HepG2 (cell line): Measurements from ENCODE around the gene CARD19. TPM values are rescaled to one million over a fixed set of nuclear protein-coding genes. Genes with fewer than 3 reads are reported as not detected.
A peak's percentile ranks its signal among the peaks of the same experiment; 100 is the strongest.

ENCODE experiments used
- BRCA1 ChIP-seq: sonication (generic); formaldehyde crosslinking; IDR thresholded peaks from 2 replicates; pipeline ENCODE4 v1.4.0; 2020; ENCODE audit warnings: missing genetic modification reagents
- CBFB ChIP-seq: sonication (generic); formaldehyde crosslinking; IDR thresholded peaks from 2 replicates; pipeline ENCODE4 v1.4.0; 2020; ENCODE audit warnings: missing genetic modification reagents
- CBX1 ChIP-seq: IDR thresholded peaks from one replicate; pipeline ENCODE4 v1.6.1; 2016; ENCODE audit warnings: antibody characterized with exemption, low read depth
- DR1 ChIP-seq: sonication (generic); formaldehyde crosslinking; IDR thresholded peaks from 2 replicates; pipeline ENCODE4 v1.8.0; 2021; ENCODE audit warnings: mild to moderate bottlenecking, missing genetic modification reagents, inconsistent platforms
- ESRRA ChIP-seq: sonication (generic); formaldehyde crosslinking; IDR thresholded peaks from 2 replicates; pipeline ENCODE4 v1.5.1; 2020; ENCODE audit warnings: mild to moderate bottlenecking, low read depth, missing genetic modification reagents
- FOXP1 ChIP-seq, 2 experiments: fragments of 450-650 bp in 1 of 2; IDR thresholded peaks; 2 replicates each; pipeline ENCODE4 v1.6.1; 2017 to 2018; ENCODE audit warnings: antibody characterized with exemption in 1 of 2
- GABPA ChIP-seq, 2 experiments: IDR thresholded peaks; 2 replicates each; pipeline ENCODE4 v1.6.1; 2011 to 2016; ENCODE audit warnings: low read depth in 2 of 2, low read length in 1 of 2, missing biosample characterization in 1 of 2, missing genetic modification characterization in 1 of 2
- HCFC1 ChIP-seq: fragments of 150-350 bp; IDR thresholded peaks from 2 replicates; pipeline ENCODE4 v1.6.1; 2014; ENCODE audit warnings: low read depth, low read length
- KAT8 ChIP-seq: IDR thresholded peaks from 2 replicates; pipeline ENCODE4 v1.6.1; 2016; ENCODE audit warnings: missing genetic modification reagents, missing compliant biosample characterization
- KLF9 ChIP-seq: IDR thresholded peaks from 2 replicates; pipeline ENCODE4 v1.6.1; 2016; ENCODE audit warnings: low read depth
- MAFK ChIP-seq, 2 experiments: IDR thresholded peaks in 1 of 2; conservative IDR thresholded peaks in 1 of 2; 2 replicates each; pipeline ENCODE4 v1.6.1; 2011; ENCODE audit warnings: improper control_type of control experiment in 2 of 2, low read length in 2 of 2
- MIER2 ChIP-seq: IDR thresholded peaks from 2 replicates; pipeline ENCODE4 v1.6.1; 2016; ENCODE audit warnings: missing biosample characterization, missing genetic modification reagents
- MIXL1 ChIP-seq: IDR thresholded peaks from 2 replicates; pipeline ENCODE4 v1.6.1; 2016
- PHF21A ChIP-seq: sonication (generic); formaldehyde crosslinking; IDR thresholded peaks from 2 replicates; pipeline ENCODE4 v1.5.0; 2020; ENCODE audit warnings: mild to moderate bottlenecking, missing genetic modification reagents
- RBM22 ChIP-seq: fragments of 200-400 bp; formaldehyde crosslinking; optimal IDR thresholded peaks from 2 replicates; pipeline ENCODE3; 2017; ENCODE audit warnings: mild to moderate bottlenecking, low read length, moderate library complexity
- RCOR2 ChIP-seq: IDR thresholded peaks from 2 replicates; pipeline ENCODE4 v1.6.1; 2016; ENCODE audit warnings: missing biosample characterization, missing genetic modification reagents
- RELA ChIP-seq: sonication (generic); formaldehyde crosslinking; IDR thresholded peaks from 2 replicates; pipeline ENCODE4 v1.4.0; 2020; ENCODE audit warnings: missing genetic modification reagents
- SMYD3 ChIP-seq: sonication (generic); formaldehyde crosslinking; IDR thresholded peaks from 2 replicates; pipeline ENCODE4 v1.8.1; 2023; ENCODE audit warnings: mild to moderate bottlenecking, missing genetic modification reagents
- SRSF1 ChIP-seq: fragments of 200-400 bp; formaldehyde crosslinking; optimal IDR thresholded peaks from 2 replicates; pipeline ENCODE3; 2017; ENCODE audit warnings: mild to moderate bottlenecking, low read depth, low read length, moderate library complexity
- ZBTB49 ChIP-seq: sonication (generic); formaldehyde crosslinking; IDR thresholded peaks from 2 replicates; pipeline ENCODE4 v1.4.0; 2020; ENCODE audit warnings: missing genetic modification reagents, borderline replicate concordance
- ZKSCAN1 ChIP-seq: fragments of 150-350 bp; IDR thresholded peaks from 2 replicates; pipeline ENCODE4 v1.6.1; 2014; ENCODE audit warnings: low read length
- ZNF138 ChIP-seq: sonication (generic); formaldehyde crosslinking; IDR thresholded peaks from 2 replicates; pipeline ENCODE4 v1.5.0; 2020; ENCODE audit warnings: mild to moderate bottlenecking, low read depth, missing genetic modification reagents
- ZNF609 ChIP-seq: sonication (generic); formaldehyde crosslinking; IDR thresholded peaks from 2 replicates; pipeline ENCODE4 v1.4.0; 2020; ENCODE audit warnings: mild to moderate bottlenecking, missing genetic modification reagents, borderline replicate concordance
- ZNF839 ChIP-seq: sonication (generic); formaldehyde crosslinking; IDR thresholded peaks from 2 replicates; pipeline ENCODE4 v1.4.0; 2020; ENCODE audit warnings: missing genetic modification reagents, mild to moderate bottlenecking, borderline replicate concordance
- polyA plus RNA-seq, 8 experiments: library from polyadenylated mRNA; depleted of rRNA in 3 of 8; stranded (reverse) in 7 of 8; unstranded in 1 of 8; fragments of >200 nt; fragmentation: Illumina TruSeq in 4 of 8; extraction: Trizol in 4 of 8; gene quantifications; 2 replicates each; pipeline versions ENCODE4 v1.2.1 to v1.2.3, GENCODE V29; 2011 to 2016; ENCODE audit warnings: low read depth in 4 of 8, missing spikeins in 1 of 8, mixed read lengths in 1 of 8; ENCODE audit not compliant: insufficient read depth in 1 of 8
- total RNA-seq, 5 experiments: library from RNA; depleted of rRNA; stranded (reverse); fragments of >200 nt; fragmentation: Illumina TruSeq; extraction: Trizol; gene quantifications; 2 replicates each; pipeline ENCODE4 v1.2.3, GENCODE V29; 2016; ENCODE audit warnings: low read depth in 1 of 5

The CARD19 gene
- total and polyA plus RNA-seq, 2 of the 13 experiments (the other 11 are each of a cell fraction or from before 2014, with no cell fraction given), result 18.4 to 47.2 TPM

GRCh38 chr9:93119953-93120845 is 24.2 kb downstream of the CARD19 start (continued):
- TF ChIP-seq ZNF609 (CRISPR knock-in tag), result peak; percentile 80
- peak; percentile 90 for TF ChIP-seq SMYD3 (CRISPR knock-in tag)
- TF ChIP-seq SRSF1, result no peak
- TF ChIP-seq HCFC1, result peak; percentile 18; the same call in 1 of the 2 replicates
- peak; percentile 92 for TF ChIP-seq PHF21A (CRISPR knock-in tag)
- TF ChIP-seq ZBTB49, result no peak
- TF ChIP-seq RELA, result no peak
- TF ChIP-seq ZNF138 (CRISPR knock-in tag), result no peak
- TF ChIP-seq RCOR2 (CRISPR knock-in tag), result peak; percentile 78; the same call in 1 of the 2 replicates
- TF ChIP-seq DR1, result 0 out of 2 replicates have a peak, but pooled peaks have one; percentile 48
- TF ChIP-seq CBX1, result peak; percentile 82
- no peak for TF ChIP-seq GABPA (IDR thresholded peaks at IDR 0.05; ENCODE audit: low read depth, low read length)
- peak; percentile 89 for TF ChIP-seq GABPA (CRISPR knock-in tag; IDR thresholded peaks at IDR 0.05; ENCODE audit: low read depth)
- TF ChIP-seq KLF9 (CRISPR knock-in tag), result peak; percentile 57; the same call in 1 of the 2 replicates
- no peak for TF ChIP-seq FOXP1 (IDR thresholded peaks at IDR 0.05)
- TF ChIP-seq FOXP1 (CRISPR knock-in tag; IDR thresholded peaks at IDR 0.05), result peak; percentile 46; the same call in 1 of the 2 replicates
- peak; percentile 16 to 34; a peak in 2 of 4 replicates for TF ChIP-seq MAFK (conservative IDR thresholded peaks at IDR 0.05 in 1 of 2, IDR thresholded peaks at IDR 0.05 in 1 of 2; ENCODE audit: low read length in 2 of 2)
- no peak; the same call in 1 of the 2 replicates for TF ChIP-seq CBFB
- TF ChIP-seq ZKSCAN1, result no peak
- peak; percentile 79 for TF ChIP-seq KAT8 (CRISPR knock-in tag)
- TF ChIP-seq MIXL1 (CRISPR knock-in tag), result 0 out of 2 replicates have a peak, but pooled peaks have one; percentile 21
- TF ChIP-seq MIER2 (CRISPR knock-in tag), result peak; percentile 79
- TF ChIP-seq BRCA1 (CRISPR knock-in tag), result no peak
- TF ChIP-seq ESRRA (CRISPR knock-in tag), result no peak
- TF ChIP-seq RBM22, result peak; percentile 59
- TF ChIP-seq ZNF839 (CRISPR knock-in tag), result no peak
